A549 (cell line): ENCODE measurements around the gene CSMD2.

Experiments
- CBX8 ChIP-seq: fragments of 200-600 bp; sonication (generic); IDR thresholded peaks from 2 replicates; pipeline ENCODE4 v1.6.1; 2016
- EP300 ChIP-seq, 2 experiments: fragments of >200 bp; sonication (Bioruptor Twin); formaldehyde crosslinking; IDR thresholded peaks; 2 replicates in 1 of 2; 3 replicates in 1 of 2; pipeline ENCODE4 v1.6.1; 2016 to 2017
- HOXA7 ChIP-seq: fragments of 250-450 bp; sonication (Bioruptor Pico); IDR thresholded peaks from 2 replicates; pipeline ENCODE4 v1.5.0; 2020; ENCODE audit warnings: mild to moderate bottlenecking, moderate library complexity
- POLR2A ChIP-seq: IDR thresholded peaks from 2 replicates; pipeline ENCODE4 v1.6.1; 2012; ENCODE audit warnings: mild to moderate bottlenecking, low read length
- TF ChIP-seq, protein P1 (sequence below): fragments of >200 bp; sonication (Bioruptor Twin); formaldehyde crosslinking; IDR thresholded peaks from 3 replicates; pipeline ENCODE4 v1.5.1; 2016
- TF ChIP-seq, protein P2 (sequence below): fragments of 200-600 bp; sonication (generic); IDR thresholded peaks from 2 replicates; pipeline ENCODE4 v1.6.1; 2016; ENCODE audit warnings: antibody characterized with exemption, mild to moderate bottlenecking, moderate library complexity

DNA sequence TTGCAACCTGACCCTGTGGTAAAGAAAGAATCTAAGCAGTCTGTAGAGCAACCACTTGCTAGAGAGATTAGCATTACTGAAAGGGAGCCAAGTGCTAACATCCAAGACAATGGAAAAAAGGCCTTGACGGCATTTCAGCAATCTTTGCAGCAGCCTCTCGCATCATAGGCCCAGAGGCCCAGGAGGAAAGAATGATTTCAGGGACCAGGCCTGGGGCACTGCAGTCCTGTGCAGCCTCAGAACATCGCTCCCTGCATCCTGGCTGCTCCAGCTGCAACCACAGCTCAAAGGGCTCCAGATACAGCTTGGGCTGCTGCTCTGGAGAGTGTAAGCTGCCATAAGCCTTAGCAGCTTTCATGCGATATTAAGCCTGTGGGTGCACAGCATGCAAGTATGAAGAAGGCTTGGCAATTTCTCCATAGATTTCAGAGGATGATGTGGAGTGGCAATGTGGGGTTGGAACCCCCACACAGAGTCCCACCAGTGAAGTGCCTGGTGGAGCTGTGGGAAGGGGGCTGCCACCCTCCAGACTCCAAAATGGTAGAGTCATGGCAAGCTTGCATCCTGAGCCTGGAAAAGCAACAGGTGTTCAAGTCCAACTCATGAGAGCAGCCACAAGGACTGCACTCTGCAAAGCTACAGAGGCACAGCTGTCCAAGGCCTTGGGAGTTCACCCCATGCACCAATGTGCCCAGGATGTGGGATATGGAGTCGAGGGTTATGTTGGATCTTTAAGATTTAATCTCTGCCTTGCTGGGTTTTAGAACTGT is 411.8 kb downstream of the CSMD2 start:
- TF ChIP-seq, protein P1, sequence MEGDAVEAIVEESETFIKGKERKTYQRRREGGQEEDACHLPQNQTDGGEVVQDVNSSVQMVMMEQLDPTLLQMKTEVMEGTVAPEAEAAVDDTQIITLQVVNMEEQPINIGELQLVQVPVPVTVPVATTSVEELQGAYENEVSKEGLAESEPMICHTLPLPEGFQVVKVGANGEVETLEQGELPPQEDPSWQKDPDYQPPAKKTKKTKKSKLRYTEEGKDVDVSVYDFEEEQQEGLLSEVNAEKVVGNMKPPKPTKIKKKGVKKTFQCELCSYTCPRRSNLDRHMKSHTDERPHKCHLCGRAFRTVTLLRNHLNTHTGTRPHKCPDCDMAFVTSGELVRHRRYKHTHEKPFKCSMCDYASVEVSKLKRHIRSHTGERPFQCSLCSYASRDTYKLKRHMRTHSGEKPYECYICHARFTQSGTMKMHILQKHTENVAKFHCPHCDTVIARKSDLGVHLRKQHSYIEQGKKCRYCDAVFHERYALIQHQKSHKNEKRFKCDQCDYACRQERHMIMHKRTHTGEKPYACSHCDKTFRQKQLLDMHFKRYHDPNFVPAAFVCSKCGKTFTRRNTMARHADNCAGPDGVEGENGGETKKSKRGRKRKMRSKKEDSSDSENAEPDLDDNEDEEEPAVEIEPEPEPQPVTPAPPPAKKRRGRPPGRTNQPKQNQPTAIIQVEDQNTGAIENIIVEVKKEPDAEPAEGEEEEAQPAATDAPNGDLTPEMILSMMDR = no peak
- TF ChIP-seq, protein P2, sequence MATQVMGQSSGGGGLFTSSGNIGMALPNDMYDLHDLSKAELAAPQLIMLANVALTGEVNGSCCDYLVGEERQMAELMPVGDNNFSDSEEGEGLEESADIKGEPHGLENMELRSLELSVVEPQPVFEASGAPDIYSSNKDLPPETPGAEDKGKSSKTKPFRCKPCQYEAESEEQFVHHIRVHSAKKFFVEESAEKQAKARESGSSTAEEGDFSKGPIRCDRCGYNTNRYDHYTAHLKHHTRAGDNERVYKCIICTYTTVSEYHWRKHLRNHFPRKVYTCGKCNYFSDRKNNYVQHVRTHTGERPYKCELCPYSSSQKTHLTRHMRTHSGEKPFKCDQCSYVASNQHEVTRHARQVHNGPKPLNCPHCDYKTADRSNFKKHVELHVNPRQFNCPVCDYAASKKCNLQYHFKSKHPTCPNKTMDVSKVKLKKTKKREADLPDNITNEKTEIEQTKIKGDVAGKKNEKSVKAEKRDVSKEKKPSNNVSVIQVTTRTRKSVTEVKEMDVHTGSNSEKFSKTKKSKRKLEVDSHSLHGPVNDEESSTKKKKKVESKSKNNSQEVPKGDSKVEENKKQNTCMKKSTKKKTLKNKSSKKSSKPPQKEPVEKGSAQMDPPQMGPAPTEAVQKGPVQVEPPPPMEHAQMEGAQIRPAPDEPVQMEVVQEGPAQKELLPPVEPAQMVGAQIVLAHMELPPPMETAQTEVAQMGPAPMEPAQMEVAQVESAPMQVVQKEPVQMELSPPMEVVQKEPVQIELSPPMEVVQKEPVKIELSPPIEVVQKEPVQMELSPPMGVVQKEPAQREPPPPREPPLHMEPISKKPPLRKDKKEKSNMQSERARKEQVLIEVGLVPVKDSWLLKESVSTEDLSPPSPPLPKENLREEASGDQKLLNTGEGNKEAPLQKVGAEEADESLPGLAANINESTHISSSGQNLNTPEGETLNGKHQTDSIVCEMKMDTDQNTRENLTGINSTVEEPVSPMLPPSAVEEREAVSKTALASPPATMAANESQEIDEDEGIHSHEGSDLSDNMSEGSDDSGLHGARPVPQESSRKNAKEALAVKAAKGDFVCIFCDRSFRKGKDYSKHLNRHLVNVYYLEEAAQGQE = no peak
- TF ChIP-seq CBX8 = no peak
- no peak for TF ChIP-seq EP300 (IDR thresholded peaks at IDR 0.05)
- TF ChIP-seq HOXA7 = no peak
- TF ChIP-seq POLR2A = no peak
